HG03342 (cell line): Measurements from ENCODE around the gene PSMD9.

Source experiments
- ATAC-seq: cut with Tn5 transposase; IDR thresholded peaks from one replicate; pipeline ENCODE4 v1.9.1; 2021; ENCODE audit warnings: mild to moderate bottlenecking, moderate library complexity; ENCODE audit not compliant: unreplicated experiment

The PSMD9 gene

DNA sequence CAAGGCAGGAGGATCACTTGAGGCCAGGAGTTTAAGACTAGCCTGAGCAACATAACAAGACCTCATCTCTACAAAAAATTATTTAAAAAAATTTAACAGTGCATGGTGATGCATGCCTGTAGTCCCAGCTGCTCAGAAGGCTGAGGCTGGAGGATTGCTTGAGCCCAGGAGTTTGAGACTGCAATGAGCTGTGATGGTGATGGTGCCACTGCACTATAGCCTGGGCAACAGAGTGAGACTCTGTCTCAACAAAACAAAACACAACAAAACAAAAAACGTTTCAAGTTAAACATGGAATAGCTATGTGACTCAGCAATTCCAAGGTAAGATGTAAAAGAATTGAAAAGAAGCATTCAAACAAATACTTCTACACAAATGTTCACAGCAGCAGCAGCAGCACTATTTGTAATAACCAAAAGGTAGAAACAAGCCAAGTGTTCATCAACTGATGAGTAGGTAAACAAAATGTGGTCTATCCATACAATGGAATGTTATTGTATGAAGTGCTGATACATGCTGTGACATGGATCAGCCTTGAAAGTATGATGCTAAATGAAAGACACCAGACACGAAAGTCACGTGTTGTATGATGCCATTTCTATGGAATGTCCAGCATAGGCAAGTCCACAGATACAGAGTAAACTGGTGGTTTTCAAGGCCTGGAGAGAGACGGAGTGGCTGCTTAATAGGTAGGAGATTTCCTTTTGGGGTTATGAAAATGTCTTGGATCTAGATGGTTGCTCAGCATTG lies 61.2 kb downstream of the PSMD9 start:
- no peak for ATAC-seq

DNA sequence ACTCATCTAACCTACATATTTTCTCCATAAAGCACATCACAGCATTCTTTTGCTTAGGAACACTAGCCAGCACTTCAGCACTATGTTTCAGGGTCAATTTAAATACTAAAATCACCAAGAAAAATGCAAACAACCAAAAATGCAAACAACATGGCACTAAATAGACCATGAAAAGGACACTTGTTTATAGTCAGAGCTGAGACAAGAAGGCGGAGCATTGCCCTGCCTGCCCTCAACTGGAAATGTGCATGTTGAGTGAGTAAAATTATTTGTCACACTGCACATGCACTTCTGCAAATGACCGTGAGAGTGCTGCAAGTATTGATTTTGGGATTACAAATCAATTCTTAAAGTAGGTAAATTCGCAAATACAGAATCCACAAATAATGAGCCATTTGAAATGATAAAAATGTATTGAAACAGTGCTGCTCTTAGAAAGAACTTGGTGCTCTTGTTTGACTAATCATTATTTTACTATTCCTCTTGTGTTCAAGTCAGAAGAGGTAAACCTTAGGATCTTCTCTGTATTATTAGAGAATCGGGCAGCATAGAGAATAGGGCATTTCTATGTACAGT lies 64.6 kb downstream of the PSMD9 start:
- ATAC-seq = no peak

- ATAC-seq = no peak
Measured at GRCh38 chr12:121953695-121954094, 65.1 kb downstream of the PSMD9 start.

GRCh38 chr12:121955258-121956237 lies 67.0 kb downstream of the PSMD9 start:
- ATAC-seq = no peak

DNA sequence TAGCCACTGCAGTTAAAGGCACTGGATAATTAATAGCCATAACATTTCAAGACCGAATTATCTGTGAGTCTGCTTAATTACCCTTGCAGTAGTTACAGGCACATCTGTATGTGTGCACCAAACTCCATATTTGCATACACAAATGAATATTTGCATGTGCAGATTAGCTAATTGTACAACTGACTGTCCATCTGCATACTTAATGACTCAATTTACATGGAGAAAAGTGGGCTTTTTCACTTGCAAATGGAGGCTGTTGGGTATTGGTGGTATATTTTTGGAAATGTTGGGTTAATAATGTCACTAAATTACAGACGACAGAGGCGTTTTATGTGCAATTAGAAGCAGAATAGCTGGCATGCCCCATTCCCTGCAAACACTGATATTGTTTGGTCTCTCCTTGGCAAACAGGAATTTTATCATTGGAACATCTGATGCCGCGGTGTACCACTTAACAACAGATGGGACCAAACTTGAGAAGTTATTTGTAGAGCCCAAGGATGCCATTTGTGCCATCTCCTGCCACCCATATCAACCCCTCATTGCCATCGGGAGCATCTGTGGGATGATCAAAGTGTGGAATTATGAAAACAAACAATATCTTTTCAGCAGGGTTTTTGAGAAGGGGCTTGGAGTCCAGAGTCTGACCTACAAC lies 69.4 kb downstream of the PSMD9 start:
- ATAC-seq = no peak

- ATAC-seq = no peak
Measured at GRCh38 chr12:121958541-121959240, 70.1 kb downstream of the PSMD9 start.

DNA sequence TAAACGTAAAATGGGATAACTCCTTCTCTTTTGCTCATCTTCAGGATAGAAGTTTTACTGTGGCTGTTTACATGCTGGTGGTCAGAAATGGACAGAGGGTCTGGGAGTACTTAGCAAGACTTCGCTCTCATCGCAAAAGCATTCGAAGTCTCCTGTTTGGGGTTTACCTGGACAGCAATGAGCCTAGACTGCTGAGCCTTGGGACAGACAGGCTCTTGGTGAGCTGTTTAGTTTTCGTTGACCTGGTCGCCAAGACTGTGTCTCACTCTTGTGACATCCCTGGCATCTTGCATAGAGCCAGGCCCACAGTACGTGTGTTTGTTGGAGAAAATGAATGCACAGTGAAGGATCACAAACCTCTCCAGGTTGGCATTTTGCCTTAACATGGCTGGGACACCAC lies 72.0 kb downstream of the PSMD9 start:
- no peak for ATAC-seq

GRCh38 chr12:121961195-121961879 lies 72.7 kb downstream of the PSMD9 start:
- ATAC-seq = no peak

- no peak for ATAC-seq
Measured at GRCh38 chr12:121963341-121964018, 74.9 kb downstream of the PSMD9 start.

- ATAC-seq = no peak
Measured at GRCh38 chr12:121964813-121965643, 76.4 kb downstream of the PSMD9 start.

GRCh38 chr12:121966959-121967358 lies 78.4 kb downstream of the PSMD9 start:
- no peak for ATAC-seq
